Skeletal muscle satellite cell (primary cell): ENCODE results near the gene PDGFD.

Experiments
- H3K27me3 ChIP-seq: 2 replicates; pipeline ENCODE4 v1.7.0; 2013; ENCODE audit warnings: low read length; ENCODE audit not compliant: control insufficient read depth, insufficient read depth
- H3K36me3 ChIP-seq: 2 replicates; pipeline ENCODE4 v1.7.0; 2013; ENCODE audit warnings: mild to moderate bottlenecking, control low read depth, low read length; ENCODE audit not compliant: insufficient read depth
- H3K4me1 ChIP-seq: 2 replicates; pipeline ENCODE4 v1.7.0; 2013; ENCODE audit warnings: low read length; ENCODE audit not compliant: control insufficient read depth, insufficient read depth
- H3K4me2 ChIP-seq: 2 replicates; pipeline ENCODE4 v1.7.0; 2013; ENCODE audit warnings: mild to moderate bottlenecking, low read length
- H3K4me3 ChIP-seq: 2 replicates; pipeline ENCODE4 v1.7.0; 2013; ENCODE audit warnings: low read length
- H3K9ac ChIP-seq: 2 replicates; pipeline ENCODE4 v1.7.0; 2013; ENCODE audit warnings: mild to moderate bottlenecking, low read depth, low read length, moderate library complexity
- H3K9me3 ChIP-seq: replicated peaks from 2 replicates; pipeline ENCODE4 v1.7.0; 2013; ENCODE audit warnings: mild to moderate bottlenecking, control low read depth, low read length

Gene PDGFD

DNA sequence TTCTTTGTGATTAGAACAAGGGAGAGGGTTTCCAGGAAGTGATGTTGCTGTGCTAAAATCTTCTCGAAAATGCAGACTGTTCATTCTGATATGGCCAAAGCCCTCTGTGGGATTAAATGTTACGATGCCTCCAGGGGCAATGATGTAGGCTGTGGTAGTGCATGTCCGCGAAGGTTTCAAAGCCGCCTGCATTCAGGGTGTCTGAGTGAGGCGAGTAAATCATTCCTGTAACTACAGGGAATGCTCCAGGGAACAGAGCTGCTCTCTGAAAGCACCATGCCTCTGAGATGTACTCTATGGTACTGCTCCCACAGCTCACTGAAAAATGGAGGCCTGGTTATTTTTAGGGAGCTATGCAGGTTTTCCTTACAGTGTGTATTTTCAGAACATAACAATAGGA, 21.2 kb downstream of the PDGFD start:
- Histone ChIP-seq H3K4me2 (no peak overlapping the region), H3K9ac (no peak overlapping the region), H3K9me3 (no peaks in the 10 kb centered on the region), H3K4me3 (no peak overlapping the region), H3K36me3 (no peaks in the 10 kb centered on the region), H3K27me3 (no peaks in the 10 kb centered on the region), H3K4me1 (peaks cover 8% of the 10 kb centered on the region)

DNA sequence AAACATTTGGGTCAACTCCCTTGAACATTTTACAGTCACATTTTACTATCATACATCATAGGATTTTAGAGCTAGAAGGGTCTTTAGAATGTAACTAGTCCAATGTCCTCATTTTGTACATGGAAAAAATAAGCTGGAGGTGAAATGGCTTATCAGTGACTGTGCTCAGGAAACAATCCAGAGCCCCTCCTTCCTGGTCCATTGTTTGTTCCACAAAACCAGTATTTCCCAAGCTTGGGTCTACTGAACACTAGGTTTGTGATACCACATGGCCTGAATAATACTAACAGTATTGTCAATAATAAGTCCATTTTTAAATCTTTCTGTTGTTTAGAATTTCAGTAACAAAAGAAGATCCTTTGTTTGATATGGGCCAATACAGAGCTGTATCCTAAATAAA, 27.1 kb downstream of the PDGFD start:
- Histone ChIP-seq H3K9me3 (no peaks in the 10 kb centered on the region), H3K4me2 (no peak overlapping the region), H3K36me3 (no peaks in the 10 kb centered on the region), H3K9ac (no peak overlapping the region), H3K27me3 (no peaks in the 10 kb centered on the region), H3K4me1 (peaks cover 8% of the 10 kb centered on the region), H3K4me3 (no peak overlapping the region)

DNA sequence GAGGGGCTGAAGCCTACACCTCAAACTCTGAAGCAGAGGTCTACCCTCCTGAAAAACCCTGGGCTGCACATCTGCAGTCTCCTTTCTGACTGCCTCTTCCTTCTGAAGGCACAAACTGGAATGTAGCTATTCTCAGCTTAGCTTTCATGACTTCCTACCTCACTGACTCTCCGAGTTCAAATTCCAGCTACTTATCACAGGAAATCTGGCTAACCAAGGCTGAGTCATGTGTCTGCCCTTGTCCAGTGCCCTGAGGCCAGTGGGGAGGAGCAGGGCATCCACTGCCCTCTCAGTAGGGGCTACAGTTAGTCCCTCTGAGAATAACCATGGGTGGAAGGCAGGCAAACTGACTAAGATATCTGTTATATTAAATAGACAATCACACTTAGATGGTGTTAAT, 29.2 kb downstream of the PDGFD start:
- Histone ChIP-seq H3K4me2 (no peak overlapping the region), H3K9ac (no peak overlapping the region), H3K27me3 (no peaks in the 10 kb centered on the region), H3K4me3 (no peak overlapping the region), H3K9me3 (no peaks in the 10 kb centered on the region), H3K36me3 (no peaks in the 10 kb centered on the region), H3K4me1 (peaks cover 8% of the 10 kb centered on the region)

DNA sequence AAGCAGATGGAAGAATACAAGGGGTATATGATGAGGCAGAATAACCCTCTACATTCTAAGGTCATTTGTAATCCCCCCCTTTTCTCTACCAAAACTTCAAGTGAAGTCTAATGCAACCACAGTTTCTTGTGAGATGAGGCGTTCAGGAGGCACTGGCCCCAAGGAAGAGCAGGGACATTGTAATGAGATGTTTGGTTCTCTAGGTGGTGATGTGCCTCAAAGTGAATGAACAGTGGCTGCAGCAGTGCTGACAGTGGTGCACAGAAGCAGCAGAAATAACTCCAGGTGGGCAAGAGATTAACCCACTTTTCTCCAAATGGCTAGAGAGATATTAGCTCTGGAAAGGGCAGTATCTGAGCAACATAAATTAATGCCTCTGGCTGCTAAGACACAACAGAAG, 33.8 kb downstream of the PDGFD start:
- H3K9me3 ChIP-seq, result no peaks in the 10 kb centered on the region
- H3K4me2 ChIP-seq, result no peak overlapping the region
- H3K9ac ChIP-seq, result no peak overlapping the region
- H3K27me3 ChIP-seq, result no peaks in the 10 kb centered on the region
- no peak overlapping the region for H3K4me3 ChIP-seq
- peaks cover 13% of the 10 kb centered on the region for H3K4me1 ChIP-seq
- H3K36me3 ChIP-seq, result no peaks in the 10 kb centered on the region

DNA sequence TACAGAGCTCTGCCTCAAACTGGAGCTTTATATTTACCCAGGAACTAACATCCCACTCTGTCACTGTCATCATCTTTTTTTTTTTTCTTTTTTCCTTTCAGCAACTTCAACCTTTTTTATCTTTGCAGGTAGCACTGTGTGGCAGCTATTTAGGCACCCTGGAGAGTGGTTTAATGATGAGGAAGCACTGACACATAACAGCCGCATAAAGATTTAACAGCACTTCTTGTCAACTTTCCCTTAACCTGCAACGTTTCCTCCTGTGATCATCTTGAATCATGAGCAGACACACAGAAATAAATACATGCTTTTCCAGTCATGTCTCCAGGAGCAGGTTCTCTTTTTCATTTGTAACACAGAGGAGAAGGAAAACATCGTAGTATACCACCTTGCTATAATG, 34.8 kb downstream of the PDGFD start:
- Histone ChIP-seq H3K4me2 (no peak overlapping the region), H3K4me3 (no peak overlapping the region), H3K36me3 (no peaks in the 10 kb centered on the region)

DNA sequence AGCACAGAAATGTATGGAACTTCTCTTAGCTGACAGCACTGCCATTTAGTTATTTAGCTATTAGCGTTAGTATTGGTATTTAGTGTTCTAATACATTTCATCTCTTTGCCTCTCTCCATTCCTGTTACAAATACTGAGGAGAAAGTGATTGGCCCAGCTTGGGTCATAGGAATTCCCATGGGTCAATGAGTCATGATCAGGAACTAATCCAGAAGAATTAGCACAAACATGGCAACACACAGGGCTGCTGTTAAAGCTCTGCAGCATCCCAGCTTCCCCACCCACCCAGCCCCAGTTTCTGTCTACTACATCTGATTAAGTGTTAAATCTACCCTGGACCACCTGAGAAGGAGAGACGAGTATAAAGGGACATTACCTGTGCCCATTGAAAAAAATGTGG, 36.1 kb downstream of the PDGFD start:
- no peak overlapping the region for H3K9ac ChIP-seq
- no peak overlapping the region for H3K4me3 ChIP-seq
- H3K27me3 ChIP-seq, result no peaks in the 10 kb centered on the region
- no peaks in the 10 kb centered on the region for H3K9me3 ChIP-seq
- no peaks in the 10 kb centered on the region for H3K36me3 ChIP-seq
- peaks cover 5% of the 10 kb centered on the region for H3K4me1 ChIP-seq
- no peak overlapping the region for H3K4me2 ChIP-seq

More for the DNA sequence above, 34.8 kb downstream of the PDGFD start:
- H3K4me1 ChIP-seq, result peaks cover 5% of the 10 kb centered on the region
- no peak overlapping the region for H3K9ac ChIP-seq
- H3K9me3 ChIP-seq, result no peaks in the 10 kb centered on the region
- no peaks in the 10 kb centered on the region for H3K27me3 ChIP-seq

DNA sequence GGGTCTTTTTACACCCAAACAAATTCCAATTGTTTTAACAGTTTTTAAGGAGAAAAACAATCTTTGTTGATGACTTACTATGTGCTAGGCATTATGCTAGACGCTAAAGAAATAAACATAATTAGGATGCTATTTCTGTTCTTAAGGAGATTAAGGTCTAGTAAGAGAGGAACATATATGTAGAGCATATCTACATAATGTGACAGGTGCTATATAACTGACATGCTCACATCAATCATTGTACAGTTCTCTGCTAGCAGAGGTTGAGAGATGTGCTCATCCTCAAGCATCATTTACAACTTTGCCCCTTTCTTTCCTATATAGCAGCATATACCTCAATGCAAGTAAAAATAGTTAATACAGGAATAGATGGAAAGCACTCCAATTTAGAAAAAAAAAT, 37.5 kb downstream of the PDGFD start:
- Histone ChIP-seq H3K9ac (no peak overlapping the region), H3K36me3 (no peaks in the 10 kb centered on the region), H3K4me2 (no peak overlapping the region), H3K4me3 (no peak overlapping the region), H3K9me3 (no peaks in the 10 kb centered on the region), H3K27me3 (no peaks in the 10 kb centered on the region), H3K4me1 (peaks cover 5% of the 10 kb centered on the region)

DNA sequence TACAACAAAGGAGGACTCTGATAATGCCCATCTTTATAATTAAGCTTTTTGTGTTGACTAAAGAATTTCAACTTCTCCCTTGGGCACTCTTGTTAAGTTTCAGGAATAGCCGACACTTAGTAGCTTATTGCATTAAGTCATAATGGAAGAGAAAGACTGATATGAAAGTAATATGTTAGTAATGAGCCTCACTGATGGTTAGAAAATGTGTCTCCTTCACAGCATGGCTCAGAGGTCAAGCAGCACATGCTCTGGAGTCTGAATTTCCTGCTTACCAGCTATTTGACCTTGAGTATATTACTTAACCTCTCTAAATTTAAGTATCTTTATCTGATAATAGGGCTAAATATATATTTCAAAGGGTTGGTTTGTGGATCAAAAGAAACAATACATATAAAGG, 39.0 kb downstream of the PDGFD start:
- H3K4me3 ChIP-seq, result no peak overlapping the region
- no peak overlapping the region for H3K9ac ChIP-seq
- H3K4me1 ChIP-seq, result peaks cover 5% of the 10 kb centered on the region
- no peak overlapping the region for H3K4me2 ChIP-seq
- H3K9me3 ChIP-seq, result no peaks in the 10 kb centered on the region
- H3K36me3 ChIP-seq, result no peaks in the 10 kb centered on the region
- H3K27me3 ChIP-seq, result no peaks in the 10 kb centered on the region

DNA sequence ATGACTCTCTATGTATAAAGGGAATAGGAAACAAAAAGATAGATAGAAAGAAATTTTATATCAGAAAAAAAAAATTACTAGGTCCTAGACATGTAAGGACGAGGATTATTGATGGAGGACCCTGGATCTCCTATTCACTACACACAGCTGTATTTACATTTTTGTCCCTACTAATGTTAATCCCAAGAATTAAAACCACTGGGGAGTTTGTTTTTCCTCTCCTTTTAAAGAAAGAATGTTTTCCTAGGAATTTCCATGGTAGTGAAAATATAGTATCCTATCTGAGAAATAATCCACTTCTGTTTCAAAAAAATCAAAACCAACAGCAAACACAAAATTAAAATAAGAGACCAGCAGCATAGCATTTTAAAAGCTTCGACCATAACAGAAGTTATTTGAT, 41.1 kb downstream of the PDGFD start:
- Histone ChIP-seq H3K9me3 (no peaks in the 10 kb centered on the region), H3K9ac (no peak overlapping the region), H3K36me3 (no peaks in the 10 kb centered on the region), H3K27me3 (no peaks in the 10 kb centered on the region), H3K4me3 (no peak overlapping the region), H3K4me1 (peaks cover 5% of the 10 kb centered on the region), H3K4me2 (no peak overlapping the region)

DNA sequence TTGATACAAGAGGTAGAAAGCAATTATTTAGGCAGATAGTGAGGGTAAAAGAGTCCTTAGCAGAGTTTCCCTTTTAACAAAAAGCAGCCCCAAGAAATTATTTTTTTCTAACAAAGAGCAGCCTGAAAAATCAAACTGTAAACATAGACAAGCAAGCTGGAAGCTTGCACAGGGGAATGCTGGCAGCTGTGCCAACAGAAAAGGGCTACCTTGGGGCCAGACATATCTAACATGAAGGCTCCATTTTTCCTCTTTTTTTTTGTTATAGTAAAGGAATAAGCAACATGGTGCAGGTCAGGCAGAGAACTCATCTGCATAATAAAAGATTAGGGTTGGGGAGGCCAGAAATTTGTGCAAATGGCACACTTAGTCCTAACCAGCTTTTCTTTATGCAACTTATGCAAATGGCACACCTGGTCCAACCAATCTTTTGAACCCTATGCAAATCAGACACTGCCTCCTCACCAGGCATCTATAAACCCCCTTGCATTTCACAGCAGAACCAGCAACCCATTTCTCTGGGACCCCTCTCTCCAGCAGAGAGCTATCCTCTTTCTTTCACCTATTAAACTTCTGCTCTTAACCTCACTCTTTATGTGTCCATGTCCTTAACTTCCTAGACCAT, 41.8 kb downstream of the PDGFD start:
- H3K9me3 ChIP-seq, result no peaks in the 10 kb centered on the region
- H3K4me1 ChIP-seq, result no peaks in the 10 kb centered on the region
- no peak overlapping the region for H3K4me2 ChIP-seq
- no peak overlapping the region for H3K9ac ChIP-seq
- H3K27me3 ChIP-seq, result no peaks in the 10 kb centered on the region
- H3K36me3 ChIP-seq, result no peaks in the 10 kb centered on the region
- no peak overlapping the region for H3K4me3 ChIP-seq

DNA sequence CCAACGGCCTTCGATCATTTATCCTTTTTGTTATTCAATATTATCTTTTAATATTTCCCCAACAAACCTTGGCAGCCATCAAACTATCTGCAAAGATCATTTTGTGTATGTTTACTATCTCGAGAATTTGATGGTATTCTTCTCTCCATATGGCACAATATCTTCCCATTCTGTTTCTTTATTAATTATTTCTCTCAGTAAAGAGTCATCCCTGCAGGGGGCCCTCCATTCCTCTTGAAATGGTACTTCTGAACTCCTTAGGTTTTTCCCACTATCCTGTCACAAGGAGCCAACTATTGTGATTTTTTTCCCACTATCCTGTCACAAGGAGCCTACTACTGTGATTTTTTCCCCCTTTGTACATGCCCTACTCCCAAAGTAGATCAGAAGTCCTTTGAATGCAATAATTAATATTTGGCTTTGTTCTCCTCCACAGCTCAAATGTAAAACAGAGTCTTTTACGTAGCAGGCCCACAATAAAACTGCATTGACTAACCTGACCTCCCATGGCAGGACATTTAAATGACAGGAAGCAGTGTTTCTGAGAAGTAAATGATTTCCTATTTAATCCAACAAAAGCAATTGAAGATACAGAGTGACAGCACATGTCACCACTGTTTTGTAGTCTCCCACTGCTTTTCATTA, 43.3 kb downstream of the PDGFD start:
- Histone ChIP-seq H3K4me1 (no peaks in the 10 kb centered on the region), H3K4me3 (no peak overlapping the region)

DNA sequence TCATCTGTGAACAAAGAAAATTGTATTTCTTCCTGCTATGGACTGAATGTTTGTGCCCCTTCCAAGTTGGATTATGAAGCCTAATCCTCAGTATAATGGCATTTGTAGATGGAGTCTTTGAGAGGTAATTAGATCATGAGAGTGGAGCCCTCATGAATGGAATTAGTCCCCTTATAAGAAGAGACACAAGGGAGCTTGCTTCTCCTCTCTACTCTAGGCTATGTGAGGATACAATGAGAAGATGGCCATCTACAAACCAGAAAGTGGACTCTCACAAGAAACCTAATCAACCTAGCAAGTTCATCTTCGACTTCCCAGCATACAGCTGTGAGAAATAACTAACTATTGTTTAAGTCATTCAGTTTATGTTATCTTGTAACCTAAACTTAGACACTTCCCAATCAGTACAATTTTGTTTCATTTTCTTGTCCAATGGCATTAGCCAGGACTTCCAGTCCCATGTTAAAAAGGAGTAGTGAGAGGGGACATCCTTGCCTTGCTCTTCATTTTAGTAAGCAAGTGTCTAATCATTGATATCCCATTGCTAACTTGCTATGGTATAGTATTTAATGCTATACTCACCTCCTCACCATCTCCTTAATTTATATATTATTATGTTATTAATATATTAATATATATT, 45.7 kb downstream of the PDGFD start:
- no peak overlapping the region for H3K9ac ChIP-seq
- H3K4me2 ChIP-seq, result no peak overlapping the region
- no peaks in the 10 kb centered on the region for H3K36me3 ChIP-seq
- H3K27me3 ChIP-seq, result no peaks in the 10 kb centered on the region
- no peak overlapping the region for H3K4me3 ChIP-seq
- H3K9me3 ChIP-seq, result no peaks in the 10 kb centered on the region
- no peaks in the 10 kb centered on the region for H3K4me1 ChIP-seq

More for the DNA sequence above, 43.3 kb downstream of the PDGFD start:
- H3K4me2 ChIP-seq, result no peak overlapping the region
- no peak overlapping the region for H3K9ac ChIP-seq
- no peaks in the 10 kb centered on the region for H3K27me3 ChIP-seq
- H3K36me3 ChIP-seq, result no peaks in the 10 kb centered on the region
- no peaks in the 10 kb centered on the region for H3K9me3 ChIP-seq
